ENCODE data around the gene PPFIBP1. TPM values are rescaled to one million over a fixed set of nuclear protein-coding genes. Genes with fewer than 3 reads are reported as not detected.
A peak's percentile ranks its signal among the peaks of the same experiment; 100 is the strongest.

PPFIBP1 gene
- polyA plus RNA-seq (2012; rRNA removed) = 55.0 and 74.3 TPM in 2 replicates
- polyA plus RNA-seq (2012; cell fraction: cytosol; rRNA removed) = 60.6 and 69.2 TPM in 2 replicates
- 89.8 and 149 TPM in 2 replicates for polyA plus RNA-seq (2012; cell fraction: nucleus; rRNA removed)

GRCh38 chr12:27523642-27524493 lies at the start of gene PPFIBP1:
Gene PPFIBP1, plus strand, starts transcription at chr12:27524206. Its CDS starts 109,191 bp downstream, at chr12:27633397.
- no peaks in the 10 kb centered on the region for H3K27me3 ChIP-seq (ENCODE audit: insufficient read depth)
- H3K4me3 ChIP-seq (ENCODE audit: low read depth in 2 of 2, low read length in 1 of 2) = peak within 1 kb of the TSS; percentile 78 to 85
- CTCF ChIA-PET = interaction anchor here (0.6 to 1.8 kb wide), 9 partner anchors 9 to 128 kb away, joined by 3 to 5 read pairs (median 3); no protein-coding TSS in a partner anchor
- H3K27ac ChIP-seq (ENCODE audit: low read depth in 2 of 2, low read length in 1 of 2) = peak within 1 kb of the TSS; percentile 93 to 95
- POLR2A ChIA-PET = interaction anchor here (1.0 kb wide), 1 partner anchor 15 kb away, joined by 3 read pairs; no protein-coding TSS in a partner anchor
- peak within 1 kb of the TSS; percentile 95 for H3K9ac ChIP-seq
- peaks cover 17 to 34% of the 10 kb centered on the region in 2 experiments; a peak in 3 of 4 replicates for H3K4me1 ChIP-seq (ENCODE audit: control insufficient read depth in 1 of 2, insufficient read depth in 2 of 2, low read depth in 1 of 2, low read length in 1 of 2)
- H3K79me2 ChIP-seq (ENCODE audit: insufficient read depth) = peaks cover 54% of the 10 kb centered on the region
- peak; percentile 99 for TF ChIP-seq PBX3 (IDR thresholded peaks at IDR 0.05)
- TF ChIP-seq TAF1 (IDR thresholded peaks at IDR 0.05; ENCODE audit: borderline replicate concordance, low read depth, low read length) = peak; percentile 84
- no peak for TF ChIP-seq ELF1 (IDR thresholded peaks at IDR 0.05)
- peak; percentile 62 for TF ChIP-seq CHD2 (IDR thresholded peaks at IDR 0.05; ENCODE audit: low read length, partially characterized antibody)
- TF ChIP-seq MAX (IDR thresholded peaks at IDR 0.05; ENCODE audit: low read depth) = peak; percentile 43
- TF ChIP-seq RCOR1 (IDR thresholded peaks at IDR 0.05; ENCODE audit: low read length) = no peak
- TF ChIP-seq CTCF (IDR thresholded peaks at IDR 0.05) = peak; percentile 30; the same call in 1 of the 2 replicates
- TF ChIP-seq SMC3 (IDR thresholded peaks at IDR 0.05; ENCODE audit: low read depth, low read length) = peak; percentile 10; the same call in 1 of the 2 replicates
- TF ChIP-seq SIN3A (IDR thresholded peaks at IDR 0.05; ENCODE audit: borderline replicate concordance, low read depth, low read length) = peak; percentile 70; the same call in 1 of the 2 replicates
- peak; percentile 56 for TF ChIP-seq GABPA (IDR thresholded peaks at IDR 0.05; ENCODE audit: low read depth)
- TF ChIP-seq USF1 (IDR thresholded peaks at IDR 0.05; ENCODE audit: borderline replicate concordance, low read depth) = no peak
- TF ChIP-seq MXI1 (IDR thresholded peaks at IDR 0.05; ENCODE audit: low read depth, low read length) = peak; percentile 87
- TF ChIP-seq IRF3 (IDR thresholded peaks at IDR 0.05; ENCODE audit: low read depth, low read length) = peak; percentile 73
- TF ChIP-seq NRF1 (IDR thresholded peaks at IDR 0.05; ENCODE audit: low read depth, low read length) = peak; percentile 39; the same call in 1 of the 2 replicates
- 0 out of 2 replicates have a peak, but pooled peaks have one; percentile 55 for TF ChIP-seq YY1 (IDR thresholded peaks at IDR 0.05; ENCODE audit: low read depth)
- no peak for TF ChIP-seq GATA2 (CRISPR knock-in tag; IDR thresholded peaks at IDR 0.05)
- TF ChIP-seq POLR2AphosphoS5 (IDR thresholded peaks at IDR 0.05; ENCODE audit: low read depth, low read length) = peak; percentile 90
- peak within 1 kb of the TSS; percentile 87 for H3K4me2 ChIP-seq
- peak; percentile 94 for DNase-seq
- no peaks in the 10 kb centered on the region for H3K9me3 ChIP-seq
- under 1% methylated on average over 30 of the region's 41 CpGs for WGBS (ENCODE audit: low lambda C conversion rate)
- H3K9me2 ChIP-seq = no peaks in the 10 kb centered on the region
- H3F3A ChIP-seq (replicated peaks; ENCODE audit: insufficient read depth) = peaks cover 14% of the 10 kb centered on the region
- peak within 1 kb of the TSS; percentile 68 for H2AFZ ChIP-seq (ENCODE audit: low read depth)
- H4K20me1 ChIP-seq (ENCODE audit: insufficient read depth) = peaks cover 18% of the 10 kb centered on the region
- peaks cover 0 to 3% of the 10 kb centered on the region in 2 experiments for H3K36me3 ChIP-seq (replicated peaks in 1 of 2; ENCODE audit: control insufficient read depth in 1 of 2, insufficient read depth in 2 of 2, low read length in 1 of 2)

Measured in SK-N-SH (cell line).